NCI-H524 treated with DMSO at 0.1 percent for 48 hours (cell line): ENCODE data around the gene BIRC2.

Experiments used
- DNase-seq: peaks from one replicate; lab custom pipeline; 2025; lab: John Stamatoyannopoulos, UW

BIRC2 gene

GRCh38 chr11:102401905-102402304, 54.9 kb downstream of the BIRC2 start:
- DNase-seq = no peak

GRCh38 chr11:102402548-102402947, 55.5 kb downstream of the BIRC2 start:
- DNase-seq = no peak

GRCh38 chr11:102405501-102405900, 58.5 kb downstream of the BIRC2 start:
- no peak for DNase-seq

- DNase-seq = no peak
These were observed 59.1 kb downstream of the BIRC2 start for GRCh38 chr11:102406099-102406498.

GRCh38 chr11:102407901-102408300, 60.9 kb downstream of the BIRC2 start:
- no peak for DNase-seq

GRCh38 chr11:102408339-102408738, 61.3 kb downstream of the BIRC2 start:
- DNase-seq = no peak

GRCh38 chr11:102410382-102410784, 63.4 kb downstream of the BIRC2 start:
- no peak for DNase-seq

- DNase-seq = no peak
These were observed 64.1 kb downstream of the BIRC2 start for GRCh38 chr11:102411142-102411541.

GRCh38 chr11:102413497-102413896, 66.5 kb downstream of the BIRC2 start:
- no peak for DNase-seq

GRCh38 chr11:102414559-102414958, 67.5 kb downstream of the BIRC2 start:
- no peak for DNase-seq

- no peak for DNase-seq
These were observed 68.4 kb downstream of the BIRC2 start for GRCh38 chr11:102415304-102415916.

GRCh38 chr11:102416976-102417375, 70.0 kb downstream of the BIRC2 start:
- DNase-seq = no peak

- DNase-seq = no peak
These were observed 72.2 kb downstream of the BIRC2 start for GRCh38 chr11:102419181-102419580.

- no peak for DNase-seq
These were observed 73.5 kb downstream of the BIRC2 start for GRCh38 chr11:102420547-102420946.

GRCh38 chr11:102421261-102421660, 74.2 kb downstream of the BIRC2 start:
- DNase-seq = peak; percentile 34

GRCh38 chr11:102422817-102423712, 76.1 kb downstream of the BIRC2 start:
- no peak for DNase-seq

GRCh38 chr11:102423936-102424335, 76.9 kb downstream of the BIRC2 start:
- DNase-seq = no peak

- DNase-seq = no peak
These were observed 79.0 kb downstream of the BIRC2 start for GRCh38 chr11:102426000-102426399.

GRCh38 chr11:102426570-102426969, 79.6 kb downstream of the BIRC2 start:
- no peak for DNase-seq

GRCh38 chr11:102427068-102427467, 80.1 kb downstream of the BIRC2 start:
- no peak for DNase-seq
